Activated T-helper 1 cell treated with Interleukin-2 at 50 U/mL for 16 hours (primary cell): ENCODE measurements around the gene LRRC34.

ENCODE experiments used
- DNase-seq: peaks from one replicate; pipeline ENCODE4 v3.0.0-alpha.2; 2020; ENCODE audit warnings: low read depth

Gene LRRC34

DNA sequence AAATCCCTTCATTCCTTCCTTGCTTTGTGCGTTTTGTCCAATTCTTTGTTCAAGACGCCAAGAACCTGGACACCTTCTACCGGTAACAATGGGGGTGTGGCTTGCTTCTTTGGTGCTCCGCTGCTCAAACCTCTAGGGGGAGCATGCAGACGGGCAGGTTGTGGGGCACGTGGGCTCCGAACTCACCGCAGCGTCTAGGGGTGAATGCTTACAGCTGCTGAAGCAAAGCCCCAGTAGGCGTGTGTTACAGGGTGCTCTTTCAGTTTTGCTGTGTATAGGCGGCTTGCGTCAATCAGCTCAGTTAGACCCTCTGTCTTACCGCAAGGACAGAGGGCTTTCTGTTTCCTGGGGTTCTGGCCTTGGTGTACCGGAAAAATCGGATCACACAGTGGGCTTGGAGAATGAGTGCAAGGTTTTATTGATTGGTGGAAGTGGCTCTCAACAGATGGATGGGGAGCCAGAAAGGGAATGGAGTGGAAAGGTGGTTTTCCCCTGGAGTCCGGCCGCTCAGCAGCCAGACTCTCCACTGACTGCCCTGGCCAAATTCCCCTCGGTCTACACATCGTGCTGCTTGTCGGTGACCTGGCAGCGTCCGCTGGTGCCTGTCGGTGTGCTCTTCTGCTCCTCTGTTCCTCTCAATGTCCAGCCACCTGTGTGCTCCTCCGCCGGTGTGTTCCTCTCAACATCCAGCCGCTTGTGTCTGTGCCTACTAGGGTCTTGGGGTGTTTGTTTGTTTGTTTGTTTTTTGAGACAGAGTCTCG lies 1.2 kb upstream of the LRRC34 start:
- peak; percentile 51 for DNase-seq

DNA sequence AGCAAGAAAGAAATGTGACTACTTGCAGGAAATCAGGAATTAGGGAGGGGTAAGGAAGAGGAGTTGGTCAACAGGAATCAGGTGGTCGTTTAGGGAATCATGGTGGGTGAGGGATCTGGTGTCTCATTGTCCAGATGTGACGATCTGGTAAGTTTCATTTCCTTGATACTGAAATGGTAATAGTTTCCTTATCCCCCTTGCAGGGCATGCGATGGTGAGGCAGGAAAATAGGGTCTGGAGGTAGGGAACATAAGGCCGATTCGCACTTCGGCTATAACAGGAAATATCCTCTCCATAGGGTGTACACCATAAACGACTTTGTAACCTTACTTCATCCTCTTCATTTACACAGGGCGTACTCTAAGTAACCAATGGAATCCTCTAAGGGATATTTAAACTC lies 574 bp upstream of the LRRC34 start:
- no peak for DNase-seq

DNA sequence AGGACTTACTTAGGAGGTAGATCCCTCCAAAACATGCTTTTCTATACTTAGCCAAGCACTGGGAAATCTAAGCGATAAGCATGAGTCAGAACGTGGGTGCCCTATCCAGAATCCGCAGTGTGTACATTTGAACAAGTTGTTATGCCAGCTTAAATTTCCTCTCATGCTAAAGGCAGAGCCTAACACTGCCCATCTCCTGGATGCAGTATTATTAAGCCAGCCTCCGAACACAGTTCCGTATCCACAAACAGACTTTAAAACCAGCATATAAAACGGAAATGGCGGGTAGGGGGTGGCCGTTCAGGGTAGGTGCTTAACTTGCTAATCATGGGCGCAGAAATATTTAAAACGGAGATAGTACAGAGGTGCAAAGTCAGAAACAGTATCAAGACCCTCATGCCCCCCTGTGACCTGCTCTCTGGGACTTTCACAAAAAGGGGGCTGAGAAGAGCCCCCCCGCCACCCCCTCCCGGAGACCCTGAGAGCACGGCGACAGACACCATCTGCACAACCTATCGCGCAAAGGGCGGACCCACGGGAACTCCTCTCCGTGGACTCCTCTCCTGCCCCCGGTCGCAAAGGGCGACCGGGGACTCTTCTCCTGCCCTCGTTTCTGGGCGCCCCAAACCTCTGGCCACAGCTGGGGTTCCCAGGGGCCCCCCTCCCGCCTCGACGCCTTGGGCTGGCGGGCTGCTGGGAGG lies 923 bp downstream of the LRRC34 start:
- no peak for DNase-seq

DNA sequence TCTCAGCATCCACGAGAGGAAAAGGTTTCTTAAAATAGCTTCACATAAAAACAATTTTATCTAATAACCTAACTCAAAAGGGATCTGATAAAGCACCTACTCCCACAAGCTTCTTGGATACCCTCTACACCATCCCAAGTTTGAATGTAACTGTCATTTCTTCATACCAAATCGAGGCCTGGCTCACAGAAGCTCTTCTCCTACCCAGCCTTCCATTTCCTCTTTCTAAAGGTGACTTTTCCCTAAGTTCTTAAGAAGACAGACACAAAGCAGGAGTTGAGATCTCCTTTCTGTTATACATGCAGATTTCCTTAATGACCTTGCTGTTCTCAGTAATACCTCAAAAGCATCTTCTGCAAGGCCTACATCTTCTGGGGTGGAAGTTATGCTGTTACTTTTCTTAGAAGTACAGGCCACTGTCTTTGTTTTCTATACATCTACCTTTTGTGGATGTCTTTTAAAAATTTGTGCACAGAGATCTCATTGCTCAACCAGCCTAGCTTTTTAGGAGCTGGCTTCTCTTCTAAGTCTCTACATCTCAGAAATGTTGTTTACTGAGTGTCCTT lies 3.4 kb downstream of the LRRC34 start:
- no peak for DNase-seq

DNA sequence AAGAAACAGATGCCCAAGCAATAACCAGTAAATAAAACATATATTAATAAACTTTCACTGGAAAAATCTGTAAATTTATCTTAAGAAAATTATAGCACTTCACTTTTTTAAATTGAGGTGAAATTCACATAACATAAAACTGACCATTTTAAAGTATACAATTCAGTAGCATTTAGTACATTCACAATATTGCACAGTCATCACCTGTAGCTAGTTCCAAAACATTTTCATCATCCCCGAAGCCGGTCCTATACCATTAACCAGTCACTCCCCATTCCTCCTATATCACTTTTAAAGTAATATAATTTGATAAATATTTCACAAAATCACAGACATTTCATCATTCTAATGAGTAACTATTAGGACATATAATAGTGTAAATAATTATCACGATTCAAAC lies 8.0 kb downstream of the LRRC34 start:
- no peak for DNase-seq

DNA sequence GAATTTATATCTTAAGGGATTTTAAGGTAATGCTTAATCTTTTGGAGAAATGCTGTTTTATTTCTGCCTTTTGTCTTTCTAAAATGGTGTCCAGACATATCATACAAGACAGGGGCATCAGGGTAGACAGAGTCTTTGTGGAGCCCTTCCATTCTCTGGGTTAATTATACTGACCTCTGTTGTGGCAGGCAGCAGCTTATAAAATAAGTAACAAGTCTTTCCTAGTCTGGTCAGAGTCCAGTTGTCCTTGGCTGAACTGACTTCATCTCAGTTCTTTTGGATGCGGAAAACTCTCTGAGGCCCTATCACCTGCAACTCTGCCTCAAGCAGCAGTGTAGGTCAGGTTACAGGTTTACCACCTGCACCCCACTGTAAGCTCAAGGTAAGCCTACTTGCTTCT lies 20.3 kb downstream of the LRRC34 start:
- DNase-seq = no peak

DNA sequence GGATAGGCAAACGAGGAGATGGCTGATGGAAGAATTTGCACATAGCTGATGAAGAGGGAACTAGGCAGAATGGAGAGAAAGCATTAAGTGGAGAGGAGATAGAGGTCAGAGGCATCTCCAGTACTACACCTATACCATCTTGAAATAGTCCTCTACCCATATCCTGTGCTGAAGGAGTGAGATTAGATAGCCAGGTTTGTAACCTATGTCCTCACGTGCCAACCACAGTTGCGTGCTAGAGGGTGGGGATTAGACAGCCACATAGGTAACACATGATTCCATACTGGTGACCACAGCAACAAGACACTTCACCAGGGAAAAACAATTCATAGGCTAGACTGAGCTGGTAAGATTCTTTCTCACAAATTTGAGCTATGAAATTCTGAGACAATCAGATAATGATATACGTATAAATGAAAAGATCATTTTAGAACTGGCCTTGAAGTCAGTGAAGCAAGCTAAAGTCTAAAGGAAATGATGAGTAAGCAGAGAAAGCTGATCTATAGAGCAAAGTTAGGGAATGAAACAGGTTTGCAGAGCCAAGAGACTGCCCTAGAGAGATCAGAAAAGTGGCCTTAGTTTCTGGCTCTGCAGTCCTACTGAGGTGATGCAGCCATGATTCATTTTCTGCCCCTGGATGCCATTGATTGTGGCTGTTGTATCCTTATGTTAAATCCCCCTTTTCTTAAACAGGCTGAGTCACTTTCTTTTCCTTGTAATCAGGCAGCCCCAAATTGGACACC lies 21.8 kb downstream of the LRRC34 start:
- DNase-seq = no peak

DNA sequence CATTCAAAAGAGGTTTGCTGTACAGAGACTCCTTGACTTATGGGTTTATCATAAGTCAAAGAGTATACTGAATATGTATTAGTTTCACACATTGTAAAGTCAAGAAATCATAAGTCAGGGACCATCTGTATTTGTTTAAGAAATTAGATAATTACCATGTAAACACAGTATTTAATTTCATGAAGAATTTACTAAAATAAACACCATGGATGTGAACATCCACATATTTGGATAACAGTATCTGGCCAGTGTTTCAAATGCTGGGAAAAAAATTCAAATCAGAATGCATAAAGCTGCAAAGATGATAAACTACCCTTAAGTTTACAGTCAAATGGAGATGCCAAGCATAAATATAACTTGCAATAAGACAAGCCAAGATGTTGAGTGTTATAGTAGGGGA lies 22.5 kb downstream of the LRRC34 start:
- no peak for DNase-seq

DNA sequence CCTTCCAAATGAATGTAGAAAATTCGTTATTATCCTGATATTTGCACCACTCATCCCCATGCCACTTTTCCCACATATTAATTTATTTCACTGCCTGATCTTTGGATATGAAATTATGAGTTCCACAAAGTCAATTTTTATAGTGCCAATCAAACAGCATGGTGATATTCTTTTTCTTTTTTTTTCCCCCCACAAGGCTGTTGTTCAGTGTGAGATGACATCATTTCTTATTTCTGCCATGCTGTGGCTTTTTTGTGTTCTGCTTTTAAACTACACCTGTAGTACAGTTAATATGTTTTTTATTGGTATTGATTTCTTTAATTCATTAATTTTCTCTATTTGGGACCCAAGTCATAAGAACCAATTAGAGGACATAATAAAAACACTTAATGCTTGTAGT lies 24.9 kb downstream of the LRRC34 start:
- no peak for DNase-seq

DNA sequence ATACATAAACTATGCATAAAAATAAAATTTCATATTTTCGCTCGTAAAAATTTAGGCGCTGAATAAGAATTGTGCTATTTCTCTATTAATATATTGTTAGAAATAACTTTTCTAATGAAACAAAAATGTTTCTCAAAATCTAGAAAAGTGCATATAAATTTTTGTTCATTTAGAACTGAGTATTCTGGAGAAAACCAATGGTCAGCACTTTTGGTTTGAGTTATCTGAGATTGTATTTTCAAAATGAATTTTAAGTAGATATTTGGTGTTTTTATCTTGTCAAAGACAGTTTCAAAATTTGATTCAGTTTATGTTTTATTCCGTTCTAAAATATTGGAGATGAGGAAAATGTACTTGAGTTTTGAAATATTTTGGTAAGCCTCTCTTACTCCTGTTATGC lies 25.6 kb downstream of the LRRC34 start:
- no peak for DNase-seq

DNA sequence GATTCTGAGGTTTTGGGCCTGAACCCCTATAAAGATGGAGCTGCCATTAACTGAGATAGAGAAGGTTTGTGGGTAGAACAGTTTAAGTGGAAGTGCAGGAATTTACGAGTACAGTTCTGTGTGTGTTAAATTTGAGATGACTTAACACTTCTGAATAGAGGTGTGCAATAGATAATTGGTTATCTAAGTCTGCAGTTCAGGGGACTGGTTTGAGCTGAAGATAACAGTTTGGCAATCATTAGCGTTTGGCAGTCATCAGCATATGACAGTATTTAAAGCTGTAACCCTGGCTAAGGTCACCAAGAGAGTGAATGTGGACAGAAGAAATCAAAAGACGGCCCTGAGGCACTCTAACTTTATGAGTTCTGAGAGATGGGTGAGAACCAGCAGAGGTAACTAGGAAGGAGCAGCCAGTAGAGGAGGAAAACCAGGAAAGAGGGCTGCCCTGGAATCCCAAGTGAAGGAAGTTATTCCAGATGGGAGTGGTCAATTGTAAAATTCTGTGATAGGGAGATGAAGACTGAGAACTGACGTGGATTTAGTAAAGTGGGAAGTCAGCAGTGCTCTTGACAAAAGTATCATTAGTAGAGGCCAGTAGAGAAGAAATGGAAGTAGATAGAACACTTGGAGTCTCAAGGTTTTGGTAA lies 31.4 kb downstream of the LRRC34 start:
- DNase-seq = no peak

DNA sequence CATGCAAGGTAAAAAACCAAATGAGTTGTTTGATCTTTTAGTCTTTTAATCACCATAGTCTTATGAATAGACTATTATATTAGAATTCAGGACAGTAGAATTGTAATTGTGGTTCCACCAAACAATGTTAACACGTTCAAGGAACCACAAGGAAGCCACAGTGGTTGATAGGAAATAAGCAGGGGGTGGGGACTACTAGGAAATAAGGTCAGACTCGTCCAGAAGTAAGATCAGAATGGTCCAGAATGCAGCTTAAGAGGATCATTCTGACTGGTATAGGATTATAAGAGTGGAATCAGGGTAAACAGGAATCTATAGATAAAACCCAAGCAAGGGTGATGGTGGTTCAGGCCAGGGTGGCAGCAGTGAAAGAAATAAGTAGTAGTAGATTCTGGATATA lies 32.0 kb downstream of the LRRC34 start:
- DNase-seq = no peak

DNA sequence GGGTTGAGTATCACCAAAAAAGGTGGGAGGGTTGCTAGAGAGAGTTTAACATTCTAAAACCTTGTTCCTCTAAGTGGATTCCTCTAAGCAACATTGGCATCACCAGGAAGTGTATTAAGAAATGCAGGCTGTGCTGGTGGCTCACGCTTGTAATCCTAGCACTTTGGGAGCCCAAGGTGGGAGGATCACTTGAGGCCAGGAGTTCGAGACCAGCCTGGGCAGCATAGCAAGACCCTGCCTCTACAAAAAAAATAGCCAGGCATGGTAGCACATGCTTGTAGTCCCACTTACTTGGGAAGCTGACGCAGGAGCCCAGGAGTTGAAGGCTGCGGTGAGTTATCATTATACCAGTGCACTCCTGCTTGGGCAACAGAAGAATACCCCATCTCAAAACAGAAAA lies 34.9 kb downstream of the LRRC34 start:
- DNase-seq = no peak

DNA sequence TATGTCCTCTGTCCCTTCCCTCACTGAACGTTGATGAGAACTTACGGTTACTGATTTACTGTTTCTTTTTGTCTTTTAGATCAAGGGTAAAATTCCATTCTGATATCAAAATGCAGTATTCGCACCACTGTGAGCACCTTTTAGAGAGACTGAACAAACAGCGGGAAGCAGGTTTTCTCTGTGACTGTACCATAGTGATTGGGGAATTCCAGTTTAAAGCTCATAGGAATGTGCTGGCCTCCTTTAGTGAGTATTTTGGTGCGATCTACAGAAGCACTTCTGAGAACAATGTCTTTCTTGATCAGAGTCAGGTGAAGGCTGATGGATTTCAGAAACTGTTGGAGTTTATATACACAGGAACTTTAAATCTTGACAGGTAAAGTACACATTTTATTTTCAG lies 38.5 kb downstream of the LRRC34 start:
- DNase-seq = no peak

DNA sequence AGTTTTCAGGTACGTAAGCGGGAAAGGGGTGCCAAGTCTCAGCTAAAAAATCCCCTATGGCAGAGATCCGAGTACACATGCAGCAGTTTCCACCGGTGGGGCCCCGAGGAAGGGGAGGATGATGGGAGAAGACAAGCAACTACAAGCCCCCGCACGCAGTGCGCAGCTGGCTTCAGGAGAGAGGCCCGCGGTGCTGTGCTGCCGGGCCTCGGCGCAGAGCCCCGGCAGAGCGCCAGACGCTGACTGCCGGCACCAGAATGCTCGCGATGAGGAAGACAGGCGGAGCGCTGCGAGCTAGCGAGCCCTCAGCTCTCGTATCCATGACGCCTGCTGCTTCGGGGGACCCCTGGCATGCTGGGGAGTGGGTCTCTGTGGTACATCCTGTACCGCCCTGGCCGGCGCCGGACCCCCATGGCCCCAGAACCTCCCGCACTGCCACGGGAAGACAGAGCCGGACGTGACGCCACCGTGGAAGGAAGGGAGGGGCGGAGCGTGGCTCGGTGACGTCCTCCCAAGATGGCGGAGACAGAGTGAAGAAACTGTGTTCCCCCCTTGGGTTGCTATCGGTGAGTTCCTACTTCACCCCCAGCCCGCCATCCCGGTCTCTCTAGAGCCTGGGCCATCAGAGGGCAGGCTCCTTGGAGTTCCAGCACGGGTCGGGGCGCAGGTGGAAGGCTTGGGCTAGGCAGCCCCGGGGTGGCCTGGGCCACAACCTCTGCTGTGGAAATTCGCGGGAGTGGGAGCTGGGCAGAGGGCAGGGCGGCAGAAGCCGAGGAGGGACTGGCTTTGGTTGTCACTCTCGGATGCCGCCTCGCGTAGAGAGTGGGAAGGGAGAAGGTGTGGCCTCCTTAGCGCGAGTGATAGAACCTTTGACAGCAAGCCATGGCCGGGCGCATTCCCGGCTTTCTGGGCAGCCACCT lies 39.5 kb downstream of the LRRC34 start, which contains the start of gene MYNN:
MYNN (plus strand) TSS at position 500 of the 920 bp plus-strand sequence. CDS start 900 bp downstream, outside the sequence.
- peak; percentile 84 for DNase-seq

DNA sequence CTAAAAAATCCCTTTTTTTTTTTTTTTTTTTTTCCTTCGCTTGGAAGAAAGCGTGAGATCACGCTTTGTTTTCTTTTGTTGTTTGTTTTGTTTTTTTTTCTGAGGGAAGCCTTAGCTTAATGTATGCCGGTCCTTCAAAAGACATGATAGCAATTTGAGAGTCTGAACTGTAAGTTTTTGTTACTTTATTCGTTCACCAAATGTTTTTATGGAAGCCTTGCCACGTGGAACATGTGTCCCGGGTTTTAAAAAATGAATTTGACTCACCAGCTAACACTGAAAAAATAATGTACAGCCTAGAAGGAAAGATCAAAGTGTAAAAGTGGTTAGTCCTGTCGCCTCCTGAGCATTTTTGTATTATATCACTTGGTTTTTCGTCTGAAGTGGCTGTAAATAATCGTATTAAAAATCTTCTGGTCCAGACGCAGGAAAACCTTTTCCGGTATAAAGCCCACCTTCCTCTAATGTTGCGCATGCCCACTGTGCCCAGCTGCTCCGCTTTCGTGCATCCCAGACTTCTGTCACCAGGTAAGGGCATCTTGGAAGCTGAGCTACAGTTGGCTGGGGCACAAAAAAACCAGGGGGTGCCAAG lies 40.3 kb downstream of the LRRC34 start:
- DNase-seq = peak; percentile 37

DNA sequence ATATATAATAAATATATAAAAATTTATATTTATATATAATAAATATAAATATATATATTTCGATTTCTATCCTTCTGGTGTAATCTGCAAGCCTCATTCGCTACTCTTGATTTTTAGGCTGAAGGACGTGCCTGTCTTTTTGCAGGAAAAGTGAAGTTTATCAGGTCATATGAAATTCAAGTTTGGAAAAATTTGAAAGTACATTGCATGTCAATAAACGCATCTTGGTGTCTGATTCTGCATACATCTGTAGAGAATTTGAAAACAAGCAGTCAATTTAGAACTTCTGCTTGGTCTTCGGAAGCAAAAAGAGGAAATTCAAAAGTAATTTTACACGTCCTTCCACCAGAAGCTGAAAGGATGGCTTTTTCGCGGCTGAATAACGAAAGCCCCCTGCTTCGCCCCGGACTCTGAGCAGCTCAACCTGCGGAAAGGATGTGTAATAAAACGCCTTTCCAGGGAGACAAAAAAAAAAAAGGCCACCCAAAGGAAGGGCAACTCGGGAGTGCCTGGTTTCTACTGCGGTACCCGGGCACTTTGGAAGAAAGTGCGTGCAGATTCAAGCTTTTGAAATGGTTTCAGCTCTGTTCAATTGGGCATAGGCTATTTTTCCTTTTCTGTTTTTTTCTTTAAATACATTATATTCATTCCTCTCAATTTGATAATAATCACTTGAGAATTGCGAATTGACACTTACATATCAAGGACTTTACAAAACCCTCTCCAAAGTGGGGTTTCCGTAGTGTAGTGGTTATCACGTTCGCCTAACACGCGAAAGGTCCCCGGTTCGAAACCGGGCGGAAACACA lies 41.0 kb downstream of the LRRC34 start:
- no peak for DNase-seq

DNA sequence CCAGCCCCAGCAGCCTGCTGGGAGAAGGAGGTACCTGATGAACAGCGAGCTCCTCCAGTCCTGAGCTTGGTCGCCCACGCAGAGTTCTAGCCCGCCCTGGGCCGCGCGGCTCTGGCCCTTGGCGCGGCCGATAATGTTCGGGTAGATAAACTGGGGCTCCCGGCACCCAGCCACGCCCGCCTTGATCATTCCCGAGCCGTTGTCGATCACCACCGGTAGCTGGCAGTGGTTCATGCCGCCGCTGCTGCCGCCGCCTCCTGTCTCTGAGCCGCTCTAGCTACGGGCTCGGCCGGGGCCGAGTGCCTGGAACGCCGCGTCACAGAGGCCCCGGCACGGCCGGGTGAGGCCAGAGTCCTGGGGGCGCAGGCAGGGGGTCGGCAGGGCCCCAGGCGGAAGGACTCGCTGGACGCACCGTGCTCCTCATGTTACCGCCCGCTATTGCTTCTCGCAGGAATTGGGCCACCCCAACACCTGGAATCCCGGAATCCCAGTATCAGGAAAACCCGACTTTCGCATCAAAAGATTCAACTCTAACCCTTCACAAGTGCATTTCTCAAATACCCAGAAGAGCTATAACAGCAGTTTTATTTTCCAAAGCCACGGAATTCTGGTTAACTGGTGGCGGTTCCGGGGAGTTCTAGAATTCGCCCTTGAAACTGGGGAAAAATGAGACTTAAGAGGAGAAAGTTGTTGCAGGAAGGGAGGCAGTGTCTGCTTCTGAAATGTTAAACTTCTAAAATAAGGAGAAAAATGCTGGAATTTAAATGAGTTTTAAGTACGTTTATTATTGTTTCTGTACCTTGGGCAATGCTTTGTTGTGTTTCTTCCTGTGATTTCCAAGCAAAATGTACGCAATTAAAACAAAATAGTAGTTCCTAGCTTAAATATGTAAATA lies 43.2 kb downstream of the LRRC34 start, which contains the start of gene ACTRT3:
ACTRT3 (minus strand) TSS at position 275 of the 895 bp plus-strand sequence; CDS start at position 234, 41 bp downstream.
- DNase-seq = peak; percentile 43
